Measurements from ENCODE around the gene MKRN2OS.

The MKRN2OS gene

GRCh38 chr3:12489832-12490231 lies 55.5 kb downstream of the MKRN2OS start:
- Histone ChIP-seq H3K36me3 (ENCODE audit: control insufficient read depth, low read depth, low read length) (peaks cover 42% of the 10 kb centered on the region), H3K4me3 (ENCODE audit: low read length) (no peak overlapping the region), H3K27me3 (ENCODE audit: control insufficient read depth, insufficient read depth, low read length) (no peaks in the 10 kb centered on the region), H3K9ac (ENCODE audit: low read length) (no peak overlapping the region), H3K27ac (ENCODE audit: low read length) (no peak overlapping the region), H3K9me3 (ENCODE audit: control insufficient read depth, low read depth, low read length) (no peaks in the 10 kb centered on the region), H3K4me1 (ENCODE audit: control insufficient read depth, low read depth, low read length) (peaks cover 5% of the 10 kb centered on the region)
